Activated naive CD8-positive, alpha-beta T cell treated with anti-CD3 and anti-CD28 coated beads, Interleukin-2, amount 50 U/mL, for 16 hours (primary cell): ENCODE data around the gene ENOX2.
"Not testable (repeated sequence)": the region's sequence is repeated elsewhere in the genome, so short reads cannot be mapped to it uniquely, and the experiment has no call there.

ENCODE experiments used
- DNase-seq: peaks from one replicate; pipeline ENCODE4 v3.0.0-alpha.2; 2020; ENCODE audit warnings: low read depth, low spot score

The ENOX2 gene

DNA sequence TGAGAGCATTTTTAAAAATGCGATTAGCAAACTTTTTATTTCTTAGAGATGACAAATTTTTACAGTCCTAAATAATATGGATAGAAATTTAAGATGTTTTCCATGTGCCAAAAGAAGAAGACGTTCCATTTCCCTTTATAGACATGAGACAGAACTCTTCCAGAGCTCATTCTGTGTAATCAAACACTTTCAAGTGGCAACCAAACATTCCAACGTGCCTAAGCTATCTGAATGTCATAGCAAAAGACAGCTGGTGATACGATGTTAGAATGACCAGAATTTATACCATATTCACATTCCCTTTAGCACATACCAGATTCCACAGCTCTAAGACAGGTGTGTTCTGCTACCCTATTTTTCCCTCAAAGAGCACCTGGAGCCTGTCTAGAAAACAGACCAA is 133.2 kb downstream of the ENOX2 start:
- no peak for DNase-seq

DNA sequence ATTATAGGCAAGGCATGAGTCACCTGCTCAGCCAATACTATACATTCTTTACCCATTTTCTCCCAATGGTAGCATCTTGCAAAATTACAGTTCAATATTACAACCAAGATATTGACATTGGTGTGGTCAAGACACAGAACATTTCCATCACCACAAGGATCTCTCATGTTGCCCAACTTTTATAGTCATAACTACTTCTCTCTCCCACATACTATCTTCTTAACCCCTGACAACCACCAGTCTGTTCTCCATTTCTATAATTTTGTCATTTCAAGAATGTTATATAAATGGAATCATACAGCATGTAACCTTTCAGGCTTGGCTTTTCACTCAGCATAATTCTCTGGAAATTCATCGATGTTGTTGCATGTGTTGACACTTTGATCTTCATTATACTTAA is 144.9 kb downstream of the ENOX2 start:
- no peak for DNase-seq

DNA sequence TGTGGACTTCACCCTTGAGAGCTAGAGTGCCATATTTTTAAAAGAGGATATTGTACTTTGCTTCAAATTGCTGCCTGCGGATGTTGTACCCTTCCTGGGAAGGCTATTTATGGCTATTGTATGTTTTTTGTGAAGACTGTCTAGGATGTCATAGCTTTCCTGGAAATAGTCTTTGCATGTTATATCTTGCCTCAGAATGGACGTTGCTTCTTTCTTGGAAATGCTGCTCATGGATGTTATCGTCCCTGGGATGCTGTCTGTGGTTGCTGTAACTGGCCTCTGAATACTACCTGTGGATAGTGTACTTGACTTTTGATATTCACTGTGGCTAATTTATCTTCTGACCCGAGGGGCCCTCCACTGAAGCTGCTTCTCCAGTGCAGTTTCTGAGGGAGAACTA is 146.8 kb downstream of the ENOX2 start:
- no peak for DNase-seq

DNA sequence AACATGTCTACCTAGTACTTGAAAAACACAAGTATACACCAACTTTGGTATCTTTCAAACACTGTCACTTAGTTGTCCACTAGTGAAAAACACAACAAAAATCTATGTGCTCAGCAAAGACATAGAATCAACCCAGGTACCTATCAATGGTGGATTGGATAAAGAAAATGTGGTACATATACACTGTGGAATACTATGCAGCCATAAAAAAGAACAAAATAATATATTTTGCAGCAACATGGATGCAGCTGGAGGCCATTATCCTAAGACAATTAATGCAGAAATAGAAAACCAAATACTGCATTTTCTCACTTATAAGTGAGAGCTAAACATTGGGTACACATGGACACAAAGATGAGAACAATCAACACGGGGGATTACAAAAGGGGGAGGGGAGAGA is 148.7 kb downstream of the ENOX2 start:
- DNase-seq = no peak

DNA sequence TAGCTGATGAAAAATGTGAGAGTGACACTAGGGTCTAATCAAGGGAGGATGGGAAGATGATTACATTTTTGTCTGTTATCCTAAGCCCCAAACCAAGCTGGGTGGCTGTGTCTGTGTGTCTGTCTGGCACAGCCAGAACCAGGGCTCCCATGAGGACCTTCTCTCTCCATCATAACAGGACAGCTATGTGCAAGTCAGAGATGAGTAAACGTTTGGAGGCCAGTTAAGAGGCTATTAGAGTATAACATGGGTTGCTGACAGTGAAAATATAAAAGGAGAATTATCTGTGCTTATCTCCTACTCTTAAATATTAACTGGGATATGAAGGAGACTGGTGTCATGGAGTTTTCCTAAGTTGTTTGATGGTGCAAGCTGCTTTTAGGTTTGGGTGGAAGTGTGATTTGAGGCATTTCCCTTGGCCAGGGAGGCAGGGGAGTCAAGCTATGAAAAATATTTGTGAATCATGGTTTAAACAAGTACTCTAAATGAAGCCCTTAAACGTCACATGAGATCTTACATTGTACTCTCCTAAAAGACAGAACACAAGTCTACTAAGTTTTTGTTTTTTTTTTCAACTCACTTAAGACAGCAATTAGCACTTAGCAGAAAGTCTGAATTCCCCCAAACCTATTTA is 156.2 kb downstream of the ENOX2 start:
- no peak for DNase-seq

DNA sequence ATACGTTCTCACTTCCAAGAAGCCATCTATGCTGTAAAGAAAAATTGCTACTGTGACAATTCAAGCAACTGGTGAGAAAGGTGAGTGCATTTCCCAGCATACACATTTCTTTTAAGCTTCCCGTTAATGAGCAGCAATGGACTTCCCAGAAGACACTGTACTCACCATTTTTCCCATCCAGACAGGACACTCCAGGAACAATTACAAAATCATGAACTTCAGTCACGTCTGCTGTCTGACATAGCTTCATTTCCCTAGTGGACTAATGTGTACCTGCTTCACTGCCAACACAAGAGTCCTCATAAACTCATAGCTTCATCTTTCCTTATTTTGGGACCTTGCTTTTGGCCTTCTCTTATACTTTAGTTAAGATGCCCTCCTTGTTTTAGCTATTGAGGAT is 156.9 kb downstream of the ENOX2 start:
- DNase-seq = no peak

DNA sequence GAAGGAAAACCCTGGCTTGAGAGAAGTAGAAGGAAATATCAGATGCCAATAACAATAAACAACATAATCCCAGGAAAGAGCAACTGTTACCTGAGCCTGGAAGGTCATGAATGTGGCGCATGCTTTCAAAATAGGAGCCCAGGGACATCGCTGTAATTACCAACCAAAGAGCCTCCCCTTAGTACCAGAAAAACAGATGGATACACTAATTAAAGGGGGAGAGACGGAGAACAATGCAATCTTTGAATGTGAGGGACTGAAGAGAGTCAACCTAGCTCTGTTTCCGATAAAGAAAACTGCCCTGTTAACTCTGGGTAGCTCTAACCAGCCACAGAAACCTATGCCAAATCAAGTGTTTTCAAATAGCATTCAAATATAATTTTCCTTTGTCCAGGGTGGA is 161.4 kb downstream of the ENOX2 start:
- DNase-seq = no peak

DNA sequence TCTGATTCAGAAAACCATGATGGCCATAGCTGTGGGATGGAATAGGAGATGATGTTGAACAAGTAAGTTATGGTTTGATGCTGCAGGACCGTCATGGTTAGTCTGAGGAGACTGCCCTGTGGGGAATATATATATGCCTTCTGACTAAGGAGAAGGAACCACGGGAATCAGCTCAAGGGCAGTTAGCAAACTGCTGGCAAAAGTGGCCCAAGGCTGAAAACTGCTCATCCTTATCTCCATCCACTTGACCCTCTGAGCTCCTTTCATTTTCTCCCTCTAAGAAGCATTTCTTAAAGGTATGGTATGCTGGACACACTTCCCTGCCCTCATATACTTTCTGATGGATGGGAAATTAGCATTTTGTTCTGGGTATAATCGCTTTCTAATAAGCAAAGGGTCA is 161.9 kb downstream of the ENOX2 start:
- DNase-seq = no peak

DNA sequence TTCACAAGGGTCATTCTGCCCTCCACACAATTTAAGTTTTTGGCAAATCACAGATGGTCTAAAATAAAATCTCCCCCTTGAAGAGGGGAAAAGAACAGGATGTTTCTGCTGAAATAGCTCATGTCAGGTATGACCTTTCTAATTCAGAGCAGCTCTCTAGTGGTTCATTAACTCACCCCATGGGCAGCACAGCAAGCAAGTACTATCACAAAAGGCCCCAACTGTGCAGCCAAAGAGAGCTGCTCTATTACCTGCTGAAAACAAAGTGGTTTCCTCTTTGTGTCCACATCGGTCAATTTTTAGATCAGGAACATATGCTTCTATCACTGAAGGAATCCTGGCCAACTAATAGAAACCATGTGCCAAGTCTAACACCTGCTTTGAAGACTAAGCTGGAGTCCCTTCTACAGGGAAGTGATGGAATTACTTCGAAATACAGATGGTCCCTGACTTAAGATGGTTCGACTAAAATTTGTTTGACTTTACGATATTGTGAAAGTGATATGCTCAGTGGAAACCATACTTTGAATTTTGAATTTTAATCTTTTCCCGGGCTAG is 164.3 kb downstream of the ENOX2 start:
- no peak for DNase-seq

DNA sequence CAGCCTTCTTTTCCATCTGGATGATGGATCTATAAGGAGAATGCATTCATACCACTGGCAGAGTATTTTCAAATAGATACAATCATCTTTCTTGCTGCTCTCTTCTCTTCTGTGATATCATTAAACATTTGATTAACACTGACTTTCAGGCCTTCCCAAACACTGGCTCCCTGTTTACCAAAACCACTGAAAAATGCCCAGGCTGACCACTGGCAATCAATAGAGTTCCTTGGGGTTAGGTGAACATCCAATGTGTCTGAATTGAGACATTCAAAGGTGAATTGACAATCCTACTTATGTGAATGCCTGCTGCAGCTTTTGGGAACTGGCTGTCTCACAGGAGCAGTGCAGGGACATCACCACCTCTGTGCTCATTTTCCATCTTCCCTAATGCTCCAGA is 168.3 kb downstream of the ENOX2 start:
- no peak for DNase-seq

DNA sequence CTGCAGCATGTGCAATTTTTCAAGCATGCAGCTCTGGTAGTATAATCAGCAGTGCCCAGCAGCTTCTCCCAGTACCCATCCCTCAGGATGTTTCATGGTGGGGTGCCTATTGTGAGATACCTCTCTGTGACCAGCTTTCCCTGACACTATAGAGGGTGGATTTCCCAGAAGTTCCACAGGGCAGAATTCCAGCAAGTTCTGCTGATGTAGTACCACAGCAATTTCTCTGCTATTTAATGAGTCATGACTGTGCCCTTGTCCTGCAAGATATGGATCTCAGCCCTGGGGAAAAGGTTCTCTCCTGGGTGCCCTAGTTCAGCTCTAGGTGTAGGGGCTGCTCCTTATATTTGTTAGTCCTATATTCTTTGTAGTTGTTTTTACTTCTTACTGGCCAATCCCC is 174.8 kb downstream of the ENOX2 start:
- no peak for DNase-seq

DNA sequence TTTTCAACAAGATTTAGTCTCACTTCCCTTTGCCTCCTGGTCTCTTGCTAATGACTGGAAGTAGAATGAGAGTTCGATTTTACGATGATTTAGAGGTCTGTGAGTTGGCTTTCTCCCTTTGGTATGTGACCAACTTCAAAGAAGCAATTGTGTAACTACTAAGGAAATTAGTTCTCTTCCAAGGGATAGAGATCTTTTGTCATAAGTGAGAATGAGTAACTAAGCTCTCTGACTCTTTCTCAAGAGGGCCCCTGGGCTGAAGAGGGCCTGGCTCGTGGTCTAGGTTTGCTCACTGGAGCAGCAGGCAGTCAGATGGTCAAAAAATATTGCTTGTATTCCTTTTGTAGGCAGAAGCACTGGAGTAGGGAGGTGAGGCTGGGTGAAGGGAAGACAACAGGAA is 176.3 kb downstream of the ENOX2 start:
- DNase-seq = no peak

DNA sequence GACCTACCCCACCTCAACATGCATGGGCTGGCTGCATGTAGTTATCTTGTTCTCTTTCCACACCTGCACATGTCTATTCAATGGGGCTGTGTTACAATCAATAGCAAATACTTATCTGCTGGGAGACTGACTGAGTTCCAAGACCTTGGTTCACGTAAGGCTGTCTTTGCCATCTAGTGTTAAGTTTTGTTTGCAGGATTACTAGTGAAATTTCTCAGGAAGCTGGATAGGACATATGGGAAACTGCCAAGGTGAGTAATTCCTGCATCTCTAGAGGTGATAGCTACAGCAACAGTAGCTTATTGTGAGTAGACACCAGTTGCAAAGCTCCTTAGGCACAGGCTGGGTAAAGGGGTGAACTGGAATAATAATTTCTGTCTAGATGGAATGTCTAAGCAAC is 177.5 kb downstream of the ENOX2 start:
- no peak for DNase-seq

DNA sequence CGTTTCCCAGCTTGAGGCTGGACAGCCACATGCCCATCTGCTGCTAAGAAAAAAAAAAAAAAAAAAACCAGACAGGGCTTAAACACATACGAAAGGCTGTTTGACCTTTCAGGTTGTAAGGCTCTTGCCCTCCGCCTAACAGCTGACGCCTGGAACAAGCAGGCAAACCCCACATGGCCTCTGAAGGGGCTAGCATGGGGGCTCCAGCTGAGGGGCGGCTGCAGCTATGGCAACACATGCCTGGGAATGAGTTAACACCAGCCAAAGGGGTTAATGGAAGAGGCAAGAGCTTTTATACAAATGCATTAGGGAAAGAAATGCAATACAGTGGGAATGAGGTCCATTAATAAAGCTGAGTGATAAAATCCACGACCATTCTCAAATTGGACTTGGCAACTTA is 183.6 kb downstream of the ENOX2 start:
- no peak for DNase-seq

DNA sequence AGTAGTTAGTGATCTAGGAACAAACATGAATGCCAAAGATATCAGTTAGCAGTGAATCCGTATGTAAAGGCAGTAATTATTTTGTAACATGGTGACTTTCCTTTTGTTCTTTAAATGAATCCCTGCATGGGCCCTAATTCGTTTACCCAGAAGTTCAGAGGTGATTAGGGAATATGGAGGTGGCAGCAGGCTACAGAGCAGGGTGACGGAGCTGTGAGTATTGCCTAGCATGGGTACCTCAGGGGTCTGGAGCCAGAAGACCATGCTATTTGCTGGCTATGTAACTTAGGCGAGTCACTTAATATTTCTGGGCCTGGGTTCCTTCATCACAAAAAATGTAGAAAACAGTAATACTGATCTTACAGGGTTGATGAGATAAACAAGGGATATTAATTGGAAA is 184.9 kb downstream of the ENOX2 start:
- DNase-seq = no peak

DNA sequence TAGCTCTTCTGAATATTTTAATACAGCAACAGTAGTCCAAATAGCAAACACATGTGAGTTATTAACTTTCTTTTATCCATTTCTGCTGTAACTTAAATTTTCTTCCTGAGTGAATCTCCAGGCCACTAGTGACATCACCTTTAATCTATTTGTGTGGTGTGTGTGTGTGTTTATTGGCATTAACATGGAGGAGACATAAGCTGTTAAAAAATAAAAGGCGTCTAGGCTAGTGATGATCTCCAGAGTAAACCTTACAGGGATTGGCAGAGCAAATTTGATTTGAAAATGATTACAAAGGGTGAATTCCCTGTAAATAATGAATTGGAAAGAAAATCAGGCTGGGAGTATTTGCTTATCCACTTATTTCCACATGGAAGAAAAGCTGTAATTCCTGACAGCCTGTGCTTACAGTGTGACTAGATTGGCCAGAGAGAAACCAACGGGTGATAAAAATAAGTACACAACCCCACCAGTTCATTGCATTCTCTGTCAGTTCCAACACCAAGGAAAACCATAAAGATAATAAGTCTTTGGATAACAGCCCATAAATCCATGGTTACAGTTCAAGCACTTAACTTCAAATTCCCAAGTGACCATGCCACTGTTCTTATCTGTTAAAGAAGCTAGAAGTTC is 186.1 kb downstream of the ENOX2 start:
- DNase-seq = no peak

DNA sequence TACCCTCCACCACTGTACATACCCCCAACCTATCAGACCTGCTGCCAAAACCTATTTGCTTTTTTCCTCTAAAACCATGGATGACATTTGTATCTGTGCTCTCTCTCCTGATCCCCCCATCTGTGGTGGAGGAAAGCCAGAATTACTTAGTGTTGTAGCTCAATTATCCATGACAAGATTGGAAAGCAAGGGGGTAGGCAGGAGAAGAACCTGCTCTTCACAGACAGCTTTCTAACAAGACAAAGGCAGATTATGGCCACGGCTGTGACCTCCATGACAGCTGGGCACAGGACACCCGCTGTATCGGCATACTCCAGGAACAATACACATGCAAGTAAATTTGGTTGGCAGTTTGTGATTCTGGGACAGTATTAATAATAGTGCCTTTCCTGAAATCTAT is 186.7 kb downstream of the ENOX2 start:
- DNase-seq = no peak

DNA sequence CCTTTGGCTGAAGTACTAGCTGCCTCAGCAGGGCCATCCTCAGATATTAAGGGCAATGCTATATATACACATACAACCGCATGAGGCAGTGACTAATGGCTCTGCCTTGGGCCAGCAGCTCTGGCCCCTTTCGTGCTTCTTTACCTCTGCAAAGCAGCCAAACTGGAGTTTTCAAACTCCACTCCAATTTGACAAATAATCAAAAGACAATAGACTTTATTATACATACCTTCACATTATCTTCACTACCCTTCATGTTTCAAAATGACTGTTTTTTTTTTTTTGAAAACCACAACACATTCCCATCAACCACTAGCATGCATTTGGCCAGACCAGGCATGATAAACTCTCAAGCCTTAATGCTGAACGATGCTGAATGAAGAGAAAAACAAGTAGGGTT is 187.7 kb downstream of the ENOX2 start:
- no peak for DNase-seq

DNA sequence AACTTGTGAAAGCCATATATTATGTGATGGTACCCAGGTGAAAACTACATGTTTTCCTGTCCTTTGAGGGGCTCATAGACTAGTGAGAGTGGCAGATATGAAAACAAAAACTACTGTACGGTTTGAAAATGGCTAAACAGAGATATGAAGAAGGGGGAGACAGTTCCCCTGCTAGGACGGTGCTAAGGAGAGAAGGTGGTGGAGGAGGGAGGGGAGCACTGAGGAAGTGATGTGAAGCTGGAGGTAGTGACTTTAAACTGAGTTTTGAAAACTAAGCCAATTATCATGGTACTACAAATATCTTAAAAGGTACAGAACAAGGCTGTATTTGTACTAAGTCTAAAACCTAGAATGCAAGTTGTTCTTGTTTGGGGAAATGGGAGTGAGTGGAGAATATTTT is 188.3 kb downstream of the ENOX2 start:
- DNase-seq = no peak

DNA sequence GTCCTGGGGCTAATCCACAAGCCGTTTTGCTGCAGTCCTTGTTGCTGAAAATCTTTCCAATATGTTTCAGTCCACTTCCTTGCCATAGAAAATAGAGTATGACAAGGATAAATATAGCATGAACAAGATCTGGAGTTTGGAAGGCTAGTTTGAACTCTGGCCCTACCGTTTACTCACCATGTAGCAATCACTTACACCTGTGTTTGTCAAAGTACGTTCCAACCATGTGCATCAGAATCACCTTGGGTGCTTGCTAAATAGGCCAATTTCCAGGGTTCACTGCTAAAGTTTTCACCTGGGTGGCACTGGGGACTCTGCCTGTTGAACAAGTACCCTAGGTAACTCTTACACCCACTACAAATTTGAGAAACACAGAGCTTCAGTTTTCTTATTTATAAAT is 188.9 kb downstream of the ENOX2 start:
- DNase-seq = no peak

DNA sequence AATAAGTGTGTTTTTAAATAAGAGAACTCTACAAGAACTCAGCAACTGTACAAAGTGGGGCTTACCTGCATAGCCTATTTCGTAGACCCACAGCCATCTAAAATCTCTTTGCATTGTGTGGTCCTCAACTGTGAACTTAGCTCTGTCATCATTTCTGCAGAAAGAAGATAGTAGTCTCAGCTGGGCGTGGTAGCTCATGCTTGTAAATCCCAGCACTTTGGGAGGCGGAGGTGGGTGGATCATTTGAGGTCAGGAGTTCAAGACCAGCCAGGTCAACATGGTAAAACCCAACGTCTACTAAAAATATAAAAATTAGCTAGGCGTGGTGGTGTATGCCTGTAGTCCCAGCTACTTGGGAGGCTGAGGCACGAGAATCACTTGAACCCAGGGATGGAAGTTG is 193.8 kb downstream of the ENOX2 start:
- DNase-seq = not testable (repeated sequence)

DNA sequence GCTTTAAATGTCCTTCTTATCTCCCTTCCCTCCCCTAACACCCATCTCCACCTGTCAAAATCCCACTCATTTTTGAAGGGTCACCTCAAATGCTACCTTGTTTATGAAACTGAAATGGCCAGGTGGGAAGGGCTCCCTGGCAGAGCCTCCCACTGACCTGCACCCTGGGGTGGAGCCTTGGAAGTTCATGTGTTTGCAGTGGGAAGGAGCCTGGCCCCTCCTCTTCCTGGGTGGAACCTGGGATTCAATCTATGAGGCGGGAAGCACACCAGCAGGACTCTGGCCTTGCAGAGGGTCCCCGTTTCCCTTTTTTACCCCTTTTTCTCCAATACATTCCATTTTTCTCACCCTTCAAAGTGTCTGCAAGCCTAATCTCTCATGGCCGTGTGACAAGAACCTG is 197.4 kb downstream of the ENOX2 start:
- no peak for DNase-seq
